Naive thymus-derived CD4-positive, alpha-beta T cell (primary cell): ENCODE results near the gene AMIGO3. TPM values are rescaled to one million over a fixed set of nuclear protein-coding genes. Genes with fewer than 3 reads are reported as not detected.

Experiments
- ATAC-seq: fragments of 150-1000 bp; cut with Tn5 transposase; 2 replicates; pipeline ENCODE4 v1.10.0; 2021; ENCODE audit warnings: mild to moderate bottlenecking, moderate library complexity
- CTCF ChIA-PET: fragments of 350-600 bp; sonication (Branson Sonifier 250); formaldehyde crosslinking; loops from one replicate; lab custom pipeline; 2021; ENCODE audit warnings: antibody characterized with exemption; lab: Charles Lee
- POLR2A ChIA-PET: fragments of 350-600 bp; sonication (Branson Sonifier 250); formaldehyde crosslinking; loops from one replicate; lab custom pipeline; 2021; ENCODE audit warnings: antibody characterized with exemption, inconsistent platforms; lab: Charles Lee
- DNase-seq, 9 donors: peaks; one replicate each; pipeline versions ENCODE4 v3.0.0 to v3.0.0-alpha.2; 2020 to 2022; ENCODE audit warnings: mixed read lengths in 1 of 9
- H3K27ac ChIP-seq: one replicate; pipeline ENCODE4 v1.7.0; 2013; ENCODE audit warnings: mild to moderate bottlenecking, low read depth, low read length, moderate library complexity
- H3K27me3 ChIP-seq, 2 donors: one replicate each; pipeline ENCODE4 v1.7.0; 2013; ENCODE audit warnings: low read length in 2 of 2, mild to moderate bottlenecking in 2 of 2, moderate library complexity in 2 of 2; ENCODE audit not compliant: control insufficient read depth in 2 of 2, insufficient read depth in 2 of 2
- H3K36me3 ChIP-seq, 3 experiments: 1 replicate in 2 of 3; 2 replicates in 1 of 3; pipeline ENCODE4 v1.7.0; 2013; ENCODE audit warnings: low read length in 3 of 3, mild to moderate bottlenecking in 3 of 3, moderate library complexity in 1 of 3; ENCODE audit not compliant: insufficient read depth in 3 of 3, control insufficient read depth in 2 of 3
- H3K4me1 ChIP-seq, 2 donors: one replicate each; pipeline ENCODE4 v1.7.0; 2013; ENCODE audit warnings: low read length in 2 of 2, mild to moderate bottlenecking in 2 of 2, moderate library complexity in 1 of 2; ENCODE audit not compliant: control insufficient read depth in 2 of 2, insufficient read depth in 2 of 2
- H3K4me3 ChIP-seq: 2 replicates; pipeline ENCODE4 v1.7.0; 2013; ENCODE audit warnings: mild to moderate bottlenecking, low read length
- H3K9me3 ChIP-seq, 3 experiments: 1 replicate in 2 of 3; 2 replicates in 1 of 3; pipeline ENCODE4 v1.7.0; 2013; ENCODE audit warnings: low read length in 3 of 3; ENCODE audit not compliant: control insufficient read depth in 2 of 3
- H3K27ac Mint-ChIP-seq, 9 donors: one replicate each; pipeline ENCODE4 v1.8.0; 2020 to 2022; ENCODE audit warnings: mixed read lengths in 9 of 9, mild to moderate bottlenecking in 8 of 9, moderate library complexity in 5 of 9, inconsistent platforms in 2 of 9
- H3K27me3 Mint-ChIP-seq, 5 donors: one replicate each; pipeline ENCODE4 v1.8.0; 2021 to 2022; ENCODE audit warnings: mixed read lengths in 5 of 5, mild to moderate bottlenecking in 1 of 5
- H3K36me3 Mint-ChIP-seq, 5 donors: one replicate each; pipeline ENCODE4 v1.8.0; 2020 to 2022; ENCODE audit warnings: mixed read lengths in 5 of 5, mild to moderate bottlenecking in 3 of 5, inconsistent platforms in 1 of 5
- H3K4me1 Mint-ChIP-seq, 7 donors: one replicate each; pipeline ENCODE4 v1.8.0; 2020 to 2022; ENCODE audit warnings: mixed read lengths in 7 of 7, mild to moderate bottlenecking in 3 of 7, inconsistent platforms in 1 of 7
- H3K4me3 Mint-ChIP-seq, 10 donors: one replicate each; pipeline ENCODE4 v1.8.0; 2020 to 2022; ENCODE audit warnings: mild to moderate bottlenecking in 10 of 10, mixed read lengths in 10 of 10, moderate library complexity in 6 of 10, inconsistent platforms in 2 of 10
- H3K9me3 Mint-ChIP-seq, 11 donors: one replicate each; pipeline ENCODE4 v1.8.0; 2020 to 2022; ENCODE audit warnings: mixed read lengths in 11 of 11, mild to moderate bottlenecking in 4 of 11, inconsistent platforms in 1 of 11, moderate library complexity in 1 of 11
- intact Hi-C, 2 donors: fragments of 100-400 bp; cut with micrococcal nuclease; formaldehyde crosslinking; loops; one replicate each; pipeline ENCODE4 v1.15.1; 2023
- polyA plus RNA-seq, 2 donors: library from polyadenylated mRNA; unstranded; fragments of 300-500 nt; fragmentation: Illumina TruSeq; gene quantifications; one replicate each; pipeline ENCODE4 v1.2.3, GENCODE V29; 2021
- total RNA-seq, 6 experiments: library from RNA in 5 of 6; stranded (reverse) in 5 of 6; gene quantifications; 1 replicate in 5 of 6; 2 replicates in 1 of 6; pipeline ENCODE4 v1.2.3 and lab custom pipeline; 2021 to 2026

Gene AMIGO3
- total and polyA plus RNA-seq, 7 experiments from 2014 or later = 0.16 to 1.8 (median 0.41) TPM; not detected in 3

- Histone ChIP-seq H3K4me1 (peaks cover 10 to 12% of the 10 kb centered on the region in 2 donors), H3K36me3 (peaks cover 0 to 43% (median 4%) of the 10 kb centered on the region in 3 experiments), H3K9me3 (no peaks in the 10 kb centered on the region), H3K27me3 (no peaks in the 10 kb centered on the region), H3K4me3 (no peak overlapping the region), H3K27ac (no peak overlapping the region)
- CTCF ChIA-PET = no interaction called here
- POLR2A ChIA-PET = interaction anchor here (0.6 kb wide), 1 partner anchor 31 kb away, joined by 3 read pairs; no protein-coding TSS in a partner anchor
- Mint-ChIP-seq H3K36me3 (peaks cover 0 to 15% (median 6%) of the 10 kb centered on the region in 5 donors), H3K9me3 (peaks cover 0 to 5% (median 0%) of the 10 kb centered on the region in 11 donors), H3K27ac (peak overlapping the region in 2 of 9 donors; percentile 39 to 56), H3K27me3 (no peaks in the 10 kb centered on the region), H3K4me3 (no peak overlapping the region), H3K4me1 (peaks cover 6 to 19% (median 16%) of the 10 kb centered on the region in 7 donors)
- DNase-seq (no peak), ATAC-seq (no peak)
- intact Hi-C loops = no loop called here
Measured at GRCh38 chr3:49727154-49727923, 7.9 kb upstream of the AMIGO3 start.

GRCh38 chr3:49725906-49726681 lies 6.6 kb upstream of the AMIGO3 start:
- Mint-ChIP-seq H3K36me3 (peaks cover 0 to 15% (median 1%) of the 10 kb centered on the region in 5 donors), H3K4me1 (peaks cover 6 to 23% (median 19%) of the 10 kb centered on the region in 7 donors), H3K4me3 (peak overlapping the region in 2 of 10 donors; percentile 14 to 45), H3K27me3 (no peaks in the 10 kb centered on the region), H3K9me3 (peaks cover 0 to 5% (median 0%) of the 10 kb centered on the region in 11 donors), H3K27ac (peak overlapping the region in 4 of 9 donors; percentile 32 to 99 (median 68))
- H3K27me3 ChIP-seq = no peaks in the 10 kb centered on the region
- no peaks in the 10 kb centered on the region for H3K9me3 ChIP-seq
- CTCF ChIA-PET = no interaction called here
- peaks cover 0 to 42% (median 0%) of the 10 kb centered on the region in 3 experiments for H3K36me3 ChIP-seq
- POLR2A ChIA-PET = interaction anchor here (0.8 to 1.0 kb wide), 2 partner anchors 14 to 101 kb away, joined by 3 read pairs; no protein-coding TSS in a partner anchor
- peak overlapping the region; percentile 96 for H3K27ac ChIP-seq
- no peak overlapping the region for H3K4me3 ChIP-seq
- peaks cover 10 to 12% of the 10 kb centered on the region in 2 donors for H3K4me1 ChIP-seq
- no peak for DNase-seq
- intact Hi-C loops = no loop called here
- no peak for ATAC-seq

GRCh38 chr3:49724586-49724985 lies 5.1 kb upstream of the AMIGO3 start:
- Mint-ChIP-seq H3K27ac (peak overlapping the region; percentile 82 to 99 (median 94)), H3K27me3 (no peaks in the 10 kb centered on the region), H3K36me3 (peaks cover 0 to 15% (median 0%) of the 10 kb centered on the region in 5 donors), H3K9me3 (peaks cover 0 to 5% (median 0%) of the 10 kb centered on the region in 11 donors), H3K4me3 (peak overlapping the region; percentile 91 to 98 (median 96)), H3K4me1 (peaks cover 6 to 30% (median 25%) of the 10 kb centered on the region in 7 donors)
- H3K27me3 ChIP-seq = no peaks in the 10 kb centered on the region
- no peaks in the 10 kb centered on the region for H3K9me3 ChIP-seq
- ChIA-PET CTCF (no interaction called here), POLR2A (interaction anchor here (0.6 to 1.5 kb wide), 3 partner anchors 44 to 62 kb away, joined by 3 to 5 read pairs (median 3); partner anchors contain the start of gene IP6K1)
- intact Hi-C loops = loop anchor here (1.0 to 5.0 kb wide), 7 partner anchors 21 to 203 kb away; partner anchors contain the start of genes TRAIP (in 2 of the 2), APEH (in 1 of the 2), MON1A (in 1 of the 2) and MST1 (in 1 of the 2)
- DNase-seq (peak in 5 of 9 donors; percentile 26 to 84 (median 31)), ATAC-seq (peak; percentile 36)
- peaks cover 0 to 46% (median 0%) of the 10 kb centered on the region in 3 experiments for H3K36me3 ChIP-seq
- peak overlapping the region; percentile 89 for H3K4me3 ChIP-seq
- peaks cover 10 to 17% of the 10 kb centered on the region in 2 donors for H3K4me1 ChIP-seq
- H3K27ac ChIP-seq = peak overlapping the region; percentile 96

GRCh38 chr3:49723628-49724551 lies 4.4 kb upstream of the AMIGO3 start, which contains the start of gene GMPPB:
Gene GMPPB (minus strand): TSS chr3:49723951. CDS start chr3:49723726, 225 bp downstream.
- peaks cover 0 to 15% (median 0%) of the 10 kb centered on the region in 5 donors for H3K36me3 Mint-ChIP-seq
- ChIA-PET POLR2A (interaction anchor here (0.6 to 1.5 kb wide), 9 partner anchors 8 to 260 kb away, joined by 3 to 5 read pairs (median 3); partner anchors contain the start of gene IP6K1), CTCF (no interaction called here)
- intact Hi-C loops = loop anchor here (1.0 to 5.0 kb wide), 8 partner anchors 21 to 203 kb away; partner anchors contain the start of genes IP6K1 (in 2 of the 2), TRAIP (in 2 of the 2), APEH (in 1 of the 2) and MON1A (in 1 of the 2)
- peaks cover 11 to 17% of the 10 kb centered on the region in 2 donors for H3K4me1 ChIP-seq
- H3K27ac Mint-ChIP-seq = peak within 1 kb of the TSS; percentile 82 to 99 (median 97)
- ATAC-seq = peak; percentile 85
- H3K4me3 Mint-ChIP-seq = peak within 1 kb of the TSS; percentile 91 to 98 (median 96)
- no peaks in the 10 kb centered on the region for H3K9me3 ChIP-seq
- H3K36me3 ChIP-seq = peaks cover 0 to 46% (median 0%) of the 10 kb centered on the region in 3 experiments
- H3K9me3 Mint-ChIP-seq = peaks cover 0 to 5% (median 0%) of the 10 kb centered on the region in 11 donors
- peak; percentile 83 to 95 (median 87) for DNase-seq
- no peaks in the 10 kb centered on the region for H3K27me3 Mint-ChIP-seq
- peak within 1 kb of the TSS; percentile 96 for H3K27ac ChIP-seq
- H3K4me3 ChIP-seq = peak within 1 kb of the TSS; percentile 89
- H3K4me1 Mint-ChIP-seq = peaks cover 12 to 37% (median 31%) of the 10 kb centered on the region in 7 donors
- no peaks in the 10 kb centered on the region for H3K27me3 ChIP-seq

GRCh38 chr3:49723296-49723627 lies 3.8 kb upstream of the AMIGO3 start:
- H3K4me1 ChIP-seq = peaks cover 17 to 22% of the 10 kb centered on the region in 2 donors
- H3K36me3 ChIP-seq = peaks cover 0 to 46% (median 0%) of the 10 kb centered on the region in 3 experiments
- H3K9me3 ChIP-seq = no peaks in the 10 kb centered on the region
- no peaks in the 10 kb centered on the region for H3K27me3 Mint-ChIP-seq
- no peaks in the 10 kb centered on the region for H3K27me3 ChIP-seq
- ATAC-seq (peak; percentile 22), DNase-seq (peak in 8 of 9 donors; percentile 48 to 73 (median 58))
- H3K36me3 Mint-ChIP-seq = peaks cover 0 to 16% (median 0%) of the 10 kb centered on the region in 5 donors
- H3K4me3 Mint-ChIP-seq = peak overlapping the region; percentile 91 to 98 (median 96)
- H3K4me3 ChIP-seq = peak overlapping the region; percentile 89
- H3K4me1 Mint-ChIP-seq = peaks cover 18 to 42% (median 35%) of the 10 kb centered on the region in 7 donors
- ChIA-PET POLR2A (interaction anchor here (0.6 to 1.5 kb wide), 8 partner anchors 9 to 260 kb away, joined by 3 to 5 read pairs (median 4); no protein-coding TSS in a partner anchor), CTCF (no interaction called here)
- peak overlapping the region; percentile 96 for H3K27ac ChIP-seq
- intact Hi-C loops = loop anchor here (1.0 to 5.0 kb wide), 5 partner anchors 36 to 204 kb away; partner anchors contain the start of genes IP6K1 (in 2 of the 2), MON1A (in 1 of the 2), MST1 (in 1 of the 2) and RNF123 (in 1 of the 2)
- H3K27ac Mint-ChIP-seq = peak overlapping the region; percentile 82 to 99 (median 97)
- peaks cover 0 to 5% (median 0%) of the 10 kb centered on the region in 11 donors for H3K9me3 Mint-ChIP-seq
